GM23338 (cell line): ENCODE results near the gene PPIA. TPM values are rescaled to one million over a fixed set of nuclear protein-coding genes. Genes with fewer than 3 reads are reported as not detected.

Experiments used
- ATAC-seq: fragments of 200-7000 bp; cut with Tn5 transposase; 3 replicates; pipeline ENCODE4 v1.9.1; 2020
- DNase-seq: peaks from one replicate; pipeline ENCODE4 v3.0.0-alpha.2; 2015; ENCODE audit warnings: low spot score
- H2AFZ ChIP-seq: fragments of 200-600 bp; sonication (generic); 2 replicates; pipeline ENCODE4 v1.8.0; 2016; ENCODE audit warnings: antibody characterized with exemption, mild to moderate bottlenecking, moderate library complexity
- H3F3A ChIP-seq: fragments of 200-600 bp; sonication (generic); replicated peaks from 2 replicates; pipeline ENCODE4 v1.8.0; 2017; ENCODE audit warnings: antibody characterized with exemption, mixed run types, low read depth
- H3K27ac ChIP-seq: fragments of 200-600 bp; sonication (generic); 2 replicates; pipeline ENCODE4 v1.6.1; 2016; ENCODE audit warnings: low read depth
- H3K27me3 ChIP-seq: fragments of 200-600 bp; sonication (generic); 2 replicates; pipeline ENCODE4 v1.8.0; 2016; ENCODE audit warnings: mild to moderate bottlenecking, mixed run types, moderate library complexity; ENCODE audit not compliant: insufficient read depth
- H3K36me3 ChIP-seq: fragments of 200-600 bp; sonication (generic); 2 replicates; pipeline ENCODE4 v1.8.0; 2016; ENCODE audit warnings: mild to moderate bottlenecking; ENCODE audit not compliant: insufficient read depth
- H3K4me1 ChIP-seq: fragments of 200-600 bp; sonication (generic); 2 replicates; pipeline ENCODE4 v1.8.0; 2016; ENCODE audit warnings: mild to moderate bottlenecking, moderate library complexity; ENCODE audit not compliant: insufficient read depth
- H3K4me2 ChIP-seq: fragments of 200-600 bp; sonication (generic); 2 replicates; pipeline ENCODE4 v1.7.1; 2017; ENCODE audit warnings: mixed run types
- H3K4me3 ChIP-seq: fragments of 200-600 bp; sonication (generic); 2 replicates; pipeline ENCODE4 v1.6.1; 2016; ENCODE audit warnings: mixed run types
- H3K79me2 ChIP-seq: fragments of 200-600 bp; sonication (generic); replicated peaks from 2 replicates; pipeline ENCODE4 v1.8.0; 2017; ENCODE audit warnings: mild to moderate bottlenecking; ENCODE audit not compliant: insufficient read depth
- H3K9me2 ChIP-seq: fragments of 200-600 bp; sonication (generic); 2 replicates; pipeline ENCODE4 v1.8.0; 2017; ENCODE audit not compliant: insufficient read depth
- H4K20me1 ChIP-seq: fragments of 200-600 bp; sonication (generic); replicated peaks from 2 replicates; pipeline ENCODE4 v1.8.0; 2017; ENCODE audit warnings: mild to moderate bottlenecking; ENCODE audit not compliant: insufficient read depth
- H3K27ac Mint-ChIP-seq: 2 replicates; pipeline ENCODE4 v1.8.0; 2020; ENCODE audit warnings: inconsistent platforms, mild to moderate bottlenecking, moderate library complexity, mixed read lengths
- H3K27me3 Mint-ChIP-seq: 3 replicates; pipeline ENCODE4 v1.8.0; 2022; ENCODE audit warnings: low read depth, mild to moderate bottlenecking, moderate library complexity, mixed read lengths, inconsistent platforms; ENCODE audit not compliant: insufficient read depth, poor library complexity
- H3K36me3 Mint-ChIP-seq: 3 replicates; pipeline ENCODE4 v1.8.0; 2021; ENCODE audit warnings: low read depth, mild to moderate bottlenecking, inconsistent platforms, moderate library complexity, mixed read lengths
- H3K4me1 Mint-ChIP-seq: 3 replicates; pipeline ENCODE4 v1.8.0; 2020; ENCODE audit warnings: mild to moderate bottlenecking, inconsistent platforms, mixed read lengths
- H3K4me3 Mint-ChIP-seq: 3 replicates; pipeline ENCODE4 v1.8.0; 2021; ENCODE audit warnings: moderate library complexity, mild to moderate bottlenecking, inconsistent platforms, mixed read lengths
- H3K9me3 Mint-ChIP-seq: 3 replicates; pipeline ENCODE4 v1.8.0; 2020; ENCODE audit warnings: moderate library complexity, mild to moderate bottlenecking, inconsistent platforms, mixed read lengths
- CREB1 ChIP-seq: fragments of 250-450 bp; sonication (Bioruptor Pico); IDR thresholded peaks from 2 replicates; pipeline ENCODE4 v1.5.0; 2020; ENCODE audit warnings: low read depth, mild to moderate bottlenecking, moderate library complexity
- POLR2AphosphoS5 ChIP-seq: IDR thresholded peaks from 2 replicates; pipeline ENCODE4 v1.6.1; 2016; ENCODE audit warnings: antibody characterized with exemption, low read depth
- STAT1 ChIP-seq: IDR thresholded peaks from one replicate; pipeline ENCODE4 v1.6.1; 2016; ENCODE audit warnings: antibody characterized with exemption; ENCODE audit not compliant: unreplicated experiment
- ZNF331 ChIP-seq: fragments of 250-450 bp; sonication (Bioruptor Pico); IDR thresholded peaks from 2 replicates; pipeline ENCODE4 v1.5.0; 2020; ENCODE audit warnings: low read depth, mild to moderate bottlenecking, moderate library complexity
- polyA plus RNA-seq: library from polyadenylated mRNA; unstranded; fragments of >200 nt; fragmentation: Nextera tagmentation; extraction: Ambion mirVana; gene quantifications from 2 replicates; pipeline ENCODE4 v1.2.1, GENCODE V29; 2016
- total RNA-seq: library from RNA; depleted of rRNA; stranded (reverse); fragments of >200 nt; shearing (Covaris generic); gene quantifications from 2 replicates; pipeline ENCODE4 v1.2.3, GENCODE V29; 2014
- TF ChIP-seq, protein P1 (sequence below): IDR thresholded peaks from 2 replicates; pipeline ENCODE4 v1.6.1; 2016; ENCODE audit warnings: antibody characterized with exemption
- TF ChIP-seq, protein P2 (sequence below): IDR thresholded peaks from one replicate; pipeline ENCODE4 v1.6.1; 2018; ENCODE audit warnings: antibody characterized with exemption; ENCODE audit not compliant: unreplicated experiment
- TF ChIP-seq, protein P3 (sequence below), 2 experiments: fragments of 200-600 bp in 1 of 2; sonication (generic) in 1 of 2; conservative IDR thresholded peaks; 2 replicates each; pipeline versions ENCODE4 v1.5.1 to v1.6.1; 2016 to 2017; ENCODE audit warnings: antibody characterized with exemption in 2 of 2, low read depth in 2 of 2, mild to moderate bottlenecking in 2 of 2, moderate library complexity in 1 of 2

Gene PPIA
- total and polyA plus RNA-seq, 2 experiments from 2014 or later = 4,367 to 6,524 TPM

DNA sequence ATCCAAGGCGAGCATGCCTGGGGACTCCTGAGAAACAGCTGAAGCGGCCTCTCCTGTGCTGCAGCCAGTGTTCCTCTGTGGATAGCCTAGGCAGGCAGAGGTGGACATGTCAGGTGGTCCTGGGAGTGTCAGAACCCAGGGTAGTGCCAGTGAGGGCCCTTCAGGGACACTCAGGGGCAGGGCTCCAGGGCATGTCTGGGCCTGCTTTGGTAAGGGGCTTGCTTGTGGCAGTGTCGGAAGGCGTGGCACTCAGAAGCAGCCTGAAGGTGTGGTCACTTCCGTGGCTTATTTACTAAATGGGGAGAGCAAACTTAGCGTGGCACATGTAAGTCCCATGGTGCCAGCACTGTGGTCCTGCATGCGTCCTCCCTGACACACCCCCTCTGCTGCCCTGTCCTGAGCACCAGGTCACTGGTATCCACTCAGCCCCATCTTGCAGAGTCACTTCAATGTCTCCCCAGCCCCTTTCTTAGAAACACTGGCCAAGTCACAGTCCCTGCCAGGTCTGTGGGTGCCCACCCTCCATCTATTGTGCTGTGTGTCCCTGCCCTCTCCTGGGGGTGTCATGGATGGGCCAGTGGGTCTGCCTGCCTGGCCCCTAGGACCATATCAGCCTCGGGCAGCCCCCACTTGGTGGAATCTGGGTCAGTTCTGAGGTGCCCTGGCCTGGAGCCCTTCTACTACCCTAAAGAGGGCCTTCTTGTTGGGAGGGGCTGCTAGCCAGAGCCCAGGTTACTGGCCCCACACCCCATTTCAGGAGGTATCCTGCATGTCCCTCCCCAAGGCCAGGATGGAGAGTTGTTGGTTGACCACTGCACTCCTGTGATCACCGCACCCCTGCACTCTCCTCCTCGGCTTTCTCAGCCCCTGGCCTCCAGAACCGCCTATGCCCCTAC, 41.4 kb upstream of the PPIA start:
- no peaks in the 10 kb centered on the region for H3K9me2 ChIP-seq
- H3K4me1 ChIP-seq = peaks cover under 1% of the 10 kb centered on the region; the same call in 1 of the 2 replicates
- Mint-ChIP-seq H3K27ac (peak overlapping the region; percentile 80), H3K9me3 (no peaks in the 10 kb centered on the region), H3K36me3 (peaks cover 27% of the 10 kb centered on the region), H3K4me1 (peaks cover 19% of the 10 kb centered on the region), H3K27me3 (peaks cover 6% of the 10 kb centered on the region), H3K4me3 (no peak overlapping the region)
- H3K79me2 ChIP-seq = peaks cover 44% of the 10 kb centered on the region
- TF ChIP-seq, protein P1, sequence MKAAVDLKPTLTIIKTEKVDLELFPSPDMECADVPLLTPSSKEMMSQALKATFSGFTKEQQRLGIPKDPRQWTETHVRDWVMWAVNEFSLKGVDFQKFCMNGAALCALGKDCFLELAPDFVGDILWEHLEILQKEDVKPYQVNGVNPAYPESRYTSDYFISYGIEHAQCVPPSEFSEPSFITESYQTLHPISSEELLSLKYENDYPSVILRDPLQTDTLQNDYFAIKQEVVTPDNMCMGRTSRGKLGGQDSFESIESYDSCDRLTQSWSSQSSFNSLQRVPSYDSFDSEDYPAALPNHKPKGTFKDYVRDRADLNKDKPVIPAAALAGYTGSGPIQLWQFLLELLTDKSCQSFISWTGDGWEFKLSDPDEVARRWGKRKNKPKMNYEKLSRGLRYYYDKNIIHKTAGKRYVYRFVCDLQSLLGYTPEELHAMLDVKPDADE = no peak
- no peak for TF ChIP-seq STAT1
- H3F3A ChIP-seq = no peaks in the 10 kb centered on the region
- H3K27me3 ChIP-seq = no peaks in the 10 kb centered on the region
- H3K4me2 ChIP-seq = no peak overlapping the region
- ATAC-seq (no peak; the same call in 2 of the 3 replicates), DNase-seq (no peak)
- H4K20me1 ChIP-seq = peaks cover 18% of the 10 kb centered on the region
- H3K36me3 ChIP-seq = no peaks in the 10 kb centered on the region
- H3K27ac ChIP-seq = 0 out of 2 replicates have a peak overlapping the region, but pooled peaks have one; percentile 45
- H2AFZ ChIP-seq = no peak overlapping the region
- no peak overlapping the region for H3K4me3 ChIP-seq

DNA sequence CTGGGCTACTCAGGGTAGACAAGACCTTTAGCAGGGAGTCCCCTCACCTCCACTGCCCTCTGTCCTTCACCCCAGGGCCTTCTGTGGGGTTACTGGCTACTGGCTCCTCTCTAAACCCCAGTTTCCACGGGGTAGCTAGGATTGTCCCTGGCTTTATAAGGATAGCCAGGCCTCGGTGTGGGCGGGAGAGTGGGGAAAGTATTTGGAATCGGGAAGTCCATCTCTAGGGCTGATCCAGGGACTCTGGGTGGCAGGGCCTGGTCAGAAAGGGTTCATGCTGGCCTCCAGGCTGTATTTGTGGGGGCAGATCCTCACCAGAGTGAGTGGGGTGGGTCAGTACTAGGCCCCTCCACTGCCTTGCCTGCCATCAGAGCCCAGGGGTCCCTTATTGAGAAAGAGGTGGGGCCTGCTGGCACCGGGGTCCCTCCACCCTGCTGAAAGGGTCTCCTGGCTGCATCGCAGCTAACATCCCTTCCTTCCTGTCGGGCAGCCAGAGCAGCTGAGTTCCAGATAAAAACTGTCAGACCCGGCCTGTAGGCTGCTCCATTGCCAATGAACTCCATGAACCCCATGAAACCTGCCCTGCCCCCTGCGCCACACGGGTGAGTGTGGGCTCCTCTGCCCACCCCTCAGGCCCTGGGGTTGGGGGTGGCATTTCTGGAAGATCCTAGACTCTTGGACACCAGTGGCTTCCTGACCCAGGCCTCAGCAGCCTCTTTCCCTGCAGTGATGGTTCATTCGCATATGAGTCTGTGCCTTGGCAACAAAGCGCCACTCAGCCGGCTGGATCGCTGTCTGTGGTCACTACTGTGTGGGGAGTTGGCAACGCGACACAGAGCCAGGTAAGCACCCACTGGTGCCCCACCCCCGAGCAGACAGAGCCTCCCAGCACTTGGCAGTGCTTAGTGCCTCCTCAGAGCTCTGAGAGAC, 40.5 kb upstream of the PPIA start:
- H3K27ac ChIP-seq = 0 out of 2 replicates have a peak overlapping the region, but pooled peaks have one; percentile 45
- H3K79me2 ChIP-seq = peaks cover 34% of the 10 kb centered on the region
- no peak overlapping the region for H3K4me3 Mint-ChIP-seq
- no peak overlapping the region for H3K4me3 ChIP-seq
- H3K9me2 ChIP-seq = no peaks in the 10 kb centered on the region
- no peak overlapping the region for H2AFZ ChIP-seq
- peaks cover 25% of the 10 kb centered on the region for H3K36me3 Mint-ChIP-seq
- ATAC-seq (no peak), DNase-seq (no peak)
- peaks cover 4% of the 10 kb centered on the region for H3K27me3 Mint-ChIP-seq
- no peaks in the 10 kb centered on the region for H3K36me3 ChIP-seq
- H3K4me1 Mint-ChIP-seq = peaks cover 11% of the 10 kb centered on the region
- H3K27me3 ChIP-seq = no peaks in the 10 kb centered on the region
- H3F3A ChIP-seq = no peaks in the 10 kb centered on the region
- H4K20me1 ChIP-seq = peaks cover 12% of the 10 kb centered on the region; the same call in 1 of the 2 replicates
- H3K27ac Mint-ChIP-seq = peak overlapping the region; percentile 62; the same call in 1 of the 2 replicates
- H3K9me3 Mint-ChIP-seq = no peaks in the 10 kb centered on the region
- no peak overlapping the region for H3K4me2 ChIP-seq
- H3K4me1 ChIP-seq = no peaks in the 10 kb centered on the region
- TF ChIP-seq STAT1 (no peak), ZNF331 (CRISPR knock-in tag) (no peak), POLR2AphosphoS5 (no peak), CREB1 (CRISPR knock-in tag) (no peak)
- TF ChIP-seq, protein P2, sequence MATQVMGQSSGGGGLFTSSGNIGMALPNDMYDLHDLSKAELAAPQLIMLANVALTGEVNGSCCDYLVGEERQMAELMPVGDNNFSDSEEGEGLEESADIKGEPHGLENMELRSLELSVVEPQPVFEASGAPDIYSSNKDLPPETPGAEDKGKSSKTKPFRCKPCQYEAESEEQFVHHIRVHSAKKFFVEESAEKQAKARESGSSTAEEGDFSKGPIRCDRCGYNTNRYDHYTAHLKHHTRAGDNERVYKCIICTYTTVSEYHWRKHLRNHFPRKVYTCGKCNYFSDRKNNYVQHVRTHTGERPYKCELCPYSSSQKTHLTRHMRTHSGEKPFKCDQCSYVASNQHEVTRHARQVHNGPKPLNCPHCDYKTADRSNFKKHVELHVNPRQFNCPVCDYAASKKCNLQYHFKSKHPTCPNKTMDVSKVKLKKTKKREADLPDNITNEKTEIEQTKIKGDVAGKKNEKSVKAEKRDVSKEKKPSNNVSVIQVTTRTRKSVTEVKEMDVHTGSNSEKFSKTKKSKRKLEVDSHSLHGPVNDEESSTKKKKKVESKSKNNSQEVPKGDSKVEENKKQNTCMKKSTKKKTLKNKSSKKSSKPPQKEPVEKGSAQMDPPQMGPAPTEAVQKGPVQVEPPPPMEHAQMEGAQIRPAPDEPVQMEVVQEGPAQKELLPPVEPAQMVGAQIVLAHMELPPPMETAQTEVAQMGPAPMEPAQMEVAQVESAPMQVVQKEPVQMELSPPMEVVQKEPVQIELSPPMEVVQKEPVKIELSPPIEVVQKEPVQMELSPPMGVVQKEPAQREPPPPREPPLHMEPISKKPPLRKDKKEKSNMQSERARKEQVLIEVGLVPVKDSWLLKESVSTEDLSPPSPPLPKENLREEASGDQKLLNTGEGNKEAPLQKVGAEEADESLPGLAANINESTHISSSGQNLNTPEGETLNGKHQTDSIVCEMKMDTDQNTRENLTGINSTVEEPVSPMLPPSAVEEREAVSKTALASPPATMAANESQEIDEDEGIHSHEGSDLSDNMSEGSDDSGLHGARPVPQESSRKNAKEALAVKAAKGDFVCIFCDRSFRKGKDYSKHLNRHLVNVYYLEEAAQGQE = no peak
- TF ChIP-seq, protein P3, sequence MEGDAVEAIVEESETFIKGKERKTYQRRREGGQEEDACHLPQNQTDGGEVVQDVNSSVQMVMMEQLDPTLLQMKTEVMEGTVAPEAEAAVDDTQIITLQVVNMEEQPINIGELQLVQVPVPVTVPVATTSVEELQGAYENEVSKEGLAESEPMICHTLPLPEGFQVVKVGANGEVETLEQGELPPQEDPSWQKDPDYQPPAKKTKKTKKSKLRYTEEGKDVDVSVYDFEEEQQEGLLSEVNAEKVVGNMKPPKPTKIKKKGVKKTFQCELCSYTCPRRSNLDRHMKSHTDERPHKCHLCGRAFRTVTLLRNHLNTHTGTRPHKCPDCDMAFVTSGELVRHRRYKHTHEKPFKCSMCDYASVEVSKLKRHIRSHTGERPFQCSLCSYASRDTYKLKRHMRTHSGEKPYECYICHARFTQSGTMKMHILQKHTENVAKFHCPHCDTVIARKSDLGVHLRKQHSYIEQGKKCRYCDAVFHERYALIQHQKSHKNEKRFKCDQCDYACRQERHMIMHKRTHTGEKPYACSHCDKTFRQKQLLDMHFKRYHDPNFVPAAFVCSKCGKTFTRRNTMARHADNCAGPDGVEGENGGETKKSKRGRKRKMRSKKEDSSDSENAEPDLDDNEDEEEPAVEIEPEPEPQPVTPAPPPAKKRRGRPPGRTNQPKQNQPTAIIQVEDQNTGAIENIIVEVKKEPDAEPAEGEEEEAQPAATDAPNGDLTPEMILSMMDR (conservative IDR thresholded peaks at IDR 0.05; ENCODE audit: low read depth in 2 of 2) = no peak
